Neural progenitor cell (in vitro differentiated cells): ENCODE measurements around the gene RASGRP4. TPM values are rescaled to one million over a fixed set of nuclear protein-coding genes. Genes with fewer than 3 reads are reported as not detected.
A peak's percentile ranks its signal among the peaks of the same experiment; 100 is the strongest.

Experiments used
- DNase-seq: peaks from one replicate; pipeline ENCODE4 v3.0.0-alpha.2; 2016; ENCODE audit warnings: low spot score
- H2AFZ ChIP-seq: fragments of 200-600 bp; sonication (generic); replicated peaks from 2 replicates; pipeline ENCODE4 v1.6.1; 2016; ENCODE audit warnings: antibody characterized with exemption
- H3F3A ChIP-seq: fragments of 200-600 bp; sonication (generic); 2 replicates; pipeline ENCODE4 v1.6.1; 2016; ENCODE audit warnings: antibody characterized with exemption, low read depth
- H3K27ac ChIP-seq: fragments of 200-600 bp; sonication (generic); 2 replicates; pipeline ENCODE4 v1.5.1; 2016; ENCODE audit warnings: mild to moderate bottlenecking
- H3K27me3 ChIP-seq: fragments of 200-600 bp; sonication (generic); 2 replicates; pipeline ENCODE4 v1.6.1; 2016; ENCODE audit warnings: mild to moderate bottlenecking, moderate library complexity
- H3K36me3 ChIP-seq: fragments of 200-600 bp; sonication (generic); 2 replicates; pipeline ENCODE4 v1.5.1; 2016
- H3K4me1 ChIP-seq: fragments of 200-600 bp; sonication (generic); 2 replicates; pipeline ENCODE4 v1.6.1; 2016; ENCODE audit warnings: mixed run types
- H3K4me2 ChIP-seq: fragments of 200-600 bp; sonication (generic); 2 replicates; pipeline ENCODE4 v1.6.1; 2016
- H3K4me3 ChIP-seq: fragments of 200-600 bp; sonication (generic); 2 replicates; pipeline ENCODE4 v1.5.1; 2016
- H3K79me2 ChIP-seq: fragments of 200-600 bp; sonication (generic); 2 replicates; pipeline ENCODE4 v1.6.1; 2016; ENCODE audit warnings: low read depth
- H3K9ac ChIP-seq: fragments of 200-600 bp; sonication (generic); 2 replicates; pipeline ENCODE4 v1.6.1; 2016
- H3K9me3 ChIP-seq: fragments of 200-600 bp; sonication (generic); 2 replicates; pipeline ENCODE4 v1.5.1; 2016; ENCODE audit warnings: low read depth
- H4K20me1 ChIP-seq: fragments of 200-600 bp; sonication (generic); 2 replicates; pipeline ENCODE4 v1.6.1; 2016; ENCODE audit warnings: low read depth
- H3K27ac Mint-ChIP-seq: 3 replicates; pipeline ENCODE4 v1.8.0; 2021; ENCODE audit warnings: mixed read lengths
- H3K27me3 Mint-ChIP-seq: 2 replicates; pipeline ENCODE4 v1.8.0; 2022; ENCODE audit warnings: low read depth, mild to moderate bottlenecking, inconsistent platforms, moderate library complexity, mixed read lengths; ENCODE audit not compliant: insufficient read depth
- H3K36me3 Mint-ChIP-seq: 3 replicates; pipeline ENCODE4 v1.8.0; 2021; ENCODE audit warnings: mixed read lengths
- H3K4me1 Mint-ChIP-seq: 3 replicates; pipeline ENCODE4 v1.8.0; 2021; ENCODE audit warnings: mixed read lengths
- H3K4me3 Mint-ChIP-seq: 3 replicates; pipeline ENCODE4 v1.8.0; 2021; ENCODE audit warnings: mild to moderate bottlenecking, moderate library complexity, mixed read lengths
- H3K9me3 Mint-ChIP-seq: 3 replicates; pipeline ENCODE4 v1.8.0; 2020; ENCODE audit warnings: mixed read lengths
- CTCF ChIP-seq: fragments of 200-600 bp; sonication (generic); IDR thresholded peaks from 2 replicates; pipeline ENCODE4 v1.5.1; 2017; ENCODE audit warnings: antibody characterized with exemption, mild to moderate bottlenecking
- EZH2 ChIP-seq: fragments of 200-600 bp; sonication (generic); IDR thresholded peaks from 2 replicates; pipeline ENCODE4 v1.6.1; 2017; ENCODE audit warnings: antibody characterized with exemption, mild to moderate bottlenecking, moderate library complexity
- EZH2phosphoT487 ChIP-seq: fragments of 200-600 bp; sonication (generic); IDR thresholded peaks from 2 replicates; pipeline ENCODE4 v1.6.1; 2017; ENCODE audit warnings: antibody characterized with exemption
- total RNA-seq: library from RNA; depleted of rRNA; stranded (reverse); fragments of >200 nt; gene quantifications from 2 replicates; pipeline ENCODE4 v1.2.3, GENCODE V29; 2015; ENCODE audit warnings: low replicate concordance

The RASGRP4 gene
- total RNA-seq, 1 donor from 2014 or later: not detected

DNA sequence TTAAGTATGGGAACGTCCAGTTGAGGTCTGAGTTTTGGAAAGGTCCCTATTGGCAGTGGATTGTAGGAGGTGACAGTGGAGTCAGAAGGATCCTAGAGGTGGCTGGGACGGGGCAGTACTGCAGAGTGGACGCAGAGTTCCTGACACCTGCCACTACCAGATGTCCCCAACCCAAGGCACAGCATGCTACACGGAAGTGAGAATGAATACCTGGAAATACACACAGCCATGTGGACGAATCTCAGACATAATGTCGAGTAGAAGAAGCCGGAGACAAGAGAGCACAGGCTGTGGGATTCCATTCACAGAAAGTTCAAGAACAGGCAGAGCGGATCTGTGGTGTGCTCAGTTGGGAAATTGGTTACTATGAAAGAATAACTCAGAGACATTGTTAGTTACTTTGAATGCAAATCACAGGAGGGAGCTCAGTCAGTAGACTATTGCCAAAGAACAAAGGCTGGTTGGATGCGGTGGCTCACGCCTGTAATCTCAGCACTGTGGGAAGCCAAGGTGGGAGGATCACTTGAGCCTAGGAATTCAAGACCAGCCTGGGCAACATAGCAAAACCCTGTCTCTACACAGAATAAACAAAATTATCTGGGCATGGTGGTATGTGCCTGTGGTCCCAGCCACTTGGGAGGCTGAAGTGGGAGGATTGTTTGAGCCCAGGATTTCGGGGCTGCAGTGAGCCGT lies 44.9 kb upstream of the RASGRP4 start:
- Mint-ChIP-seq H3K4me1 (peaks cover 8% of the 10 kb centered on the region), H3K27me3 (peaks cover 4% of the 10 kb centered on the region), H3K9me3 (no peaks in the 10 kb centered on the region), H3K4me3 (no peak overlapping the region), H3K36me3 (no peaks in the 10 kb centered on the region), H3K27ac (peak overlapping the region; percentile 74)
- Histone ChIP-seq H3K79me2 (no peaks in the 10 kb centered on the region), H3F3A (no peaks in the 10 kb centered on the region), H3K4me1 (no peaks in the 10 kb centered on the region), H3K4me3 (no peak overlapping the region), H4K20me1 (no peaks in the 10 kb centered on the region), H2AFZ (no peak overlapping the region), H3K27me3 (no peaks in the 10 kb centered on the region), H3K36me3 (no peaks in the 10 kb centered on the region), H3K9me3 (no peaks in the 10 kb centered on the region), H3K9ac (no peak overlapping the region), H3K4me2 (no peak overlapping the region), H3K27ac (no peak overlapping the region)
- TF ChIP-seq EZH2phosphoT487: no peak
- no peak for TF ChIP-seq CTCF
- no peak for TF ChIP-seq EZH2
- DNase-seq: no peak

DNA sequence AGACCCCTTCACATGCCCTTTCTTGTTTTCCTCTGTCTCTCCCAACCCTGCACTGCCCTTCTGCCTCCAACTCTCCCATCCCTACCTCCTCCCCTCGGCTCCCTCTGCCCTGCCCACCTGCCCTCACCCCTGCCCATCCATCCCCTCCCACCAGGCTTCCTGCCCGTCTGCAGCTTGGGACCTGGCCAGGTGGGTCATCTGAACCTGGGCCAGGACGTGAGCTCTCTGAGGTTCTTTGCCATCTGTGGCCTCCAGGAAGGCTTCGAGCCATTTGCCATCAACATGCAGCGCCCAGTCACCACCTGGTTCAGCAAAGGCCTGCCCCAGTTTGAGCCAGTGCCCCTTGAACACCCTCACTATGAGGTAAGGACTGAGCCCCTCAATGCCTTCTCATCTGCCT lies 43.1 kb upstream of the RASGRP4 start:
- peaks cover 6% of the 10 kb centered on the region for H3K27me3 Mint-ChIP-seq
- Histone ChIP-seq H3K36me3 (no peaks in the 10 kb centered on the region), H3K27ac (no peak overlapping the region), H2AFZ (no peak overlapping the region), H3K27me3 (no peaks in the 10 kb centered on the region), H3F3A (no peaks in the 10 kb centered on the region), H3K4me1 (no peaks in the 10 kb centered on the region), H3K4me2 (no peak overlapping the region), H3K9ac (no peak overlapping the region), H3K79me2 (no peaks in the 10 kb centered on the region), H3K9me3 (no peaks in the 10 kb centered on the region), H4K20me1 (no peaks in the 10 kb centered on the region), H3K4me3 (no peak overlapping the region)
- DNase-seq: no peak
- H3K4me3 Mint-ChIP-seq: no peak overlapping the region
- peaks cover 8% of the 10 kb centered on the region for H3K4me1 Mint-ChIP-seq
- no peak overlapping the region for H3K27ac Mint-ChIP-seq
- no peak for TF ChIP-seq EZH2
- no peak for TF ChIP-seq EZH2phosphoT487
- TF ChIP-seq CTCF: no peak
- no peaks in the 10 kb centered on the region for H3K9me3 Mint-ChIP-seq
- no peaks in the 10 kb centered on the region for H3K36me3 Mint-ChIP-seq

DNA sequence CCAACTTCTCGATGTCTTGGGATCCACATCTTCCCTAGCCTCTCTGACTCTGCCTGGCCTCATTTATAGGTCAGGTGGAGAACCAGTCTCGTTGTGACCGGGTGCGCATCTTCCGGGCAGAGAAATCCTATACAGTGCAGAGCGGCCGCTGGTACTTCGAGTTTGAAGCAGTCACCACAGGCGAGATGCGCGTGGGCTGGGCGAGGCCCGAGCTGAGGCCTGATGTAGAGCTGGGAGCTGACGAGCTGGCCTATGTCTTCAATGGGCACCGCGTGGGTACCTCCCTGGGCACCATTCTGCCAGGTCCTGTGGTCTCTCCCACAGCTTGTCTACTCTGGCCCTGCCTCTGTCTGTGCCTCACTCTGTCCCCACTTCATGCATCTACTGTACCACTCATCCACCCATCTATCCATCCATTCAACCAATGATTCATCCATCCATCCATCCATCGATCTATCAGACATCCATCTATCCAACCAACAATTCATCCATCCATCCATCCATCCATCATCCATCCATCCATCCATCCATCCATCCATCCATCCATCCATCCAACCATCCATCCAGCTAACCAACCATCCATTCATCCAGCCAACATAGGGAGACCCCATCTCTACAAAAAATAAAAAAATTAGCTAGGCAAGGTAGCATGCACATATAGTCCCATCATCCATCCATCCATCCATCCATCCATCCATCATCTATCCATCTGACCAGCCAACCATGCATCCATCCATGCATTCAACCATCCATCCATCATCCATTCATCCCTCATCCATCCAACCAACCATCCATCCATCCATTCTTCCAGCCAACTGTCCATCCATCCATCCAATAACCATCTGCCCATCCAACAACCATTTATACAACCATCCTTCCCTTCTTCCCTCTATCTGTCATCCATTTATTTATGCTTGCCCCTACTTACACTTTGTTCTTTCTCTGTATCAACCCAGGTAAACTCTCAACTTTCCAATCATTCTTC lies 41.8 kb upstream of the RASGRP4 start:
- H3K9me3 Mint-ChIP-seq: no peaks in the 10 kb centered on the region
- no peak for TF ChIP-seq EZH2
- no peak for TF ChIP-seq EZH2phosphoT487
- TF ChIP-seq CTCF: no peak
- peaks cover 6% of the 10 kb centered on the region for H3K27me3 Mint-ChIP-seq
- Histone ChIP-seq H3F3A (no peaks in the 10 kb centered on the region), H3K4me2 (no peak overlapping the region), H3K4me3 (no peak overlapping the region), H2AFZ (no peak overlapping the region), H3K27me3 (no peaks in the 10 kb centered on the region), H3K79me2 (no peaks in the 10 kb centered on the region), H3K4me1 (no peaks in the 10 kb centered on the region), H3K36me3 (no peaks in the 10 kb centered on the region), H3K27ac (no peak overlapping the region), H4K20me1 (no peaks in the 10 kb centered on the region), H3K9me3 (no peaks in the 10 kb centered on the region), H3K9ac (no peak overlapping the region)
- no peak overlapping the region for H3K27ac Mint-ChIP-seq
- no peak for DNase-seq
- H3K4me1 Mint-ChIP-seq: peaks cover 8% of the 10 kb centered on the region
- H3K4me3 Mint-ChIP-seq: no peak overlapping the region
- no peaks in the 10 kb centered on the region for H3K36me3 Mint-ChIP-seq
